Sigmoid colon (tissue), 4 donors: ENCODE data around the gene RNF166.

Experiments used
- CTCF ChIP-seq, 4 experiments: fragments of 450-650 bp in 3 of 4; fragments of 200-600 bp in 1 of 4; IDR thresholded peaks; one replicate each; pipeline ENCODE4 v1.5.1; 2016 to 2019; ENCODE audit warnings: antibody characterized with exemption in 4 of 4, mild to moderate bottlenecking in 3 of 4, moderate library complexity in 2 of 4
- EP300 ChIP-seq, 4 donors: sonication (generic); formaldehyde crosslinking; IDR thresholded peaks; one replicate each; pipeline ENCODE4 v1.6.1; 2017; ENCODE audit warnings: antibody characterized with exemption in 4 of 4
- POLR2A ChIP-seq, 2 donors: fragments of 450-650 bp; IDR thresholded peaks; one replicate each; pipeline ENCODE4 v1.6.1; 2016; ENCODE audit warnings: antibody characterized with exemption in 2 of 2, mild to moderate bottlenecking in 2 of 2, moderate library complexity in 2 of 2
- POLR2AphosphoS5 ChIP-seq, 4 donors: sonication (generic); formaldehyde crosslinking; IDR thresholded peaks; one replicate each; pipeline ENCODE4 v1.6.1; 2017; ENCODE audit warnings: antibody characterized with exemption in 4 of 4

- TF ChIP-seq CTCF (IDR thresholded peaks at IDR 0.05) (no peak), POLR2AphosphoS5 (IDR thresholded peaks at IDR 0.05) (no peak), POLR2A (IDR thresholded peaks at IDR 0.05) (no peak), EP300 (IDR thresholded peaks at IDR 0.05) (no peak)
These were observed 51.0 kb downstream of the RNF166 start for GRCh38 chr16:88655053-88655732.
